Measurements from ENCODE around the gene TPD52L2.
A peak's percentile ranks its signal among the peaks of the same experiment; 100 is the strongest.

The TPD52L2 gene

DNA sequence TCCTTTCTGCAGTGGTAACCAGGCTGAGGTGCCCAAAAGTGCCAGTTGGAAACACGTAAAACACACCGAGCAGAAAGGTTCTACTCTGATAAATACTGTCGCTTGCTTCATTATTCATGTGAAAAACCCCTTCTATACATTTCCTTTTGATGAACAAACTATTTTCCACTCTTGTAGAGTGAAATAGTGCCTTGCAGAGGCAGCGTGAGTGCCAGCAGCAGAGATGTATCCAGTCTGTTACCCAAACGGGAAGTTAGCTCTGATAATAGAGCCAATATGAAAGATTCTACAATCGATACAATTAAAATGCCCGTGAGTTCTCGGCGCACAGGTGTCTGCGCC is 35.5 kb upstream of the TPD52L2 start:
- peaks cover 12% of the 10 kb centered on the region for H3K27me3 ChIP-seq (ENCODE audit: control insufficient read depth, insufficient read depth, low read length)
- peak overlapping the region; percentile 69 for H3K4me3 ChIP-seq (ENCODE audit: low read depth, low read length)
- H3K4me1 ChIP-seq (ENCODE audit: control insufficient read depth, insufficient read depth, low read length): peaks cover 11% of the 10 kb centered on the region
- no peak overlapping the region for H3K9ac ChIP-seq (ENCODE audit: low read depth, low read length)
- no peaks in the 10 kb centered on the region for H3K9me3 ChIP-seq (ENCODE audit: control insufficient read depth, insufficient read depth, low read length)
- no peaks in the 10 kb centered on the region for H3K36me3 ChIP-seq (ENCODE audit: control insufficient read depth, insufficient read depth, low read length)

DNA sequence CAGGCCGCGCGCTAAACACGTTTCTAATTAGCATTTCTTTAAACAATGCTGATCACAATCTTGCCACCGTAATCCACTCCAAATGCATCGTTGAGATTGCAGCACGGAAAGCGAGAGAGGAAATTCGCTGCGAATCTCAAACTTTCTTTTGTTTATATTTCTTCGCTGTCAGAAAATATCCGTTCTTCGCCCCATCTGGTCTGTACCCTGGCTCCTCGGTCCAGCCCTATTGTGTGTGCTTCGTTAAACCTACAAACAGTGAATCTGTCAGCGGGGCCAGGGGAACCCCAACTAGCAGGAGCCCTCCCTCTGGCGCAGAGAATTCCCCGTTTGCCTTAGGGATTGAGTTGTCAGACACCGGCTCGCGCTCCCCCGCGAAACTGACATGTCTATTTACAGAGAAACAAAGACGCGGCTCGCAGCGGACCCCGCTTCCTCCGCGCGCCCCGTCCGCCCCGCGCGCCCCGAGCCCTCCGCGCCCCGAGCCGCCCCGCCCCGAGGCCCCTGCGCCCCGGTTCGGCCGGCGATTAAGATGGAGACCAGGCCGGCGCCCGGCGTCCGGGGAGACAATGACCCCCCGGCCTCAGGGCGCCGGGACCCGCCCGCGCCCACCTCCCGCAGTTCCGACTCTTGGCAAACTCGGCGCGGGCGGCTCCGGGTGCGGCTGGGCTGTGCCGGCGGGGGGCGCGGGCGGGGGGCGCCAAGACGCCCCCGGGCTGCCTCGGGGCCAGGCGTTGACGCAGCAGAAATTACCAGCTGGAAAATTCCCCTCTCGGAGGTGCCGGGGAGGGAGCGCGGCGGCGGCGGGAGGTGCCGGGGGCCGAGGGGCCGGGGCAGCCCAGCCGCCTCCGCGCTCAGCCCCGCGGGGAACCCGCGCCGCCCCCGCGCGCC is 34.9 kb upstream of the TPD52L2 start:
- peaks cover 12% of the 10 kb centered on the region for H3K27me3 ChIP-seq (ENCODE audit: control insufficient read depth, insufficient read depth, low read length)
- H3K36me3 ChIP-seq (ENCODE audit: control insufficient read depth, insufficient read depth, low read length): no peaks in the 10 kb centered on the region
- peak overlapping the region; percentile 69 for H3K4me3 ChIP-seq (ENCODE audit: low read depth, low read length)
- H3K4me1 ChIP-seq (ENCODE audit: control insufficient read depth, insufficient read depth, low read length): peaks cover 11% of the 10 kb centered on the region
- no peaks in the 10 kb centered on the region for H3K9me3 ChIP-seq (ENCODE audit: control insufficient read depth, insufficient read depth, low read length)
- H3K9ac ChIP-seq (ENCODE audit: low read depth, low read length): no peak overlapping the region

DNA sequence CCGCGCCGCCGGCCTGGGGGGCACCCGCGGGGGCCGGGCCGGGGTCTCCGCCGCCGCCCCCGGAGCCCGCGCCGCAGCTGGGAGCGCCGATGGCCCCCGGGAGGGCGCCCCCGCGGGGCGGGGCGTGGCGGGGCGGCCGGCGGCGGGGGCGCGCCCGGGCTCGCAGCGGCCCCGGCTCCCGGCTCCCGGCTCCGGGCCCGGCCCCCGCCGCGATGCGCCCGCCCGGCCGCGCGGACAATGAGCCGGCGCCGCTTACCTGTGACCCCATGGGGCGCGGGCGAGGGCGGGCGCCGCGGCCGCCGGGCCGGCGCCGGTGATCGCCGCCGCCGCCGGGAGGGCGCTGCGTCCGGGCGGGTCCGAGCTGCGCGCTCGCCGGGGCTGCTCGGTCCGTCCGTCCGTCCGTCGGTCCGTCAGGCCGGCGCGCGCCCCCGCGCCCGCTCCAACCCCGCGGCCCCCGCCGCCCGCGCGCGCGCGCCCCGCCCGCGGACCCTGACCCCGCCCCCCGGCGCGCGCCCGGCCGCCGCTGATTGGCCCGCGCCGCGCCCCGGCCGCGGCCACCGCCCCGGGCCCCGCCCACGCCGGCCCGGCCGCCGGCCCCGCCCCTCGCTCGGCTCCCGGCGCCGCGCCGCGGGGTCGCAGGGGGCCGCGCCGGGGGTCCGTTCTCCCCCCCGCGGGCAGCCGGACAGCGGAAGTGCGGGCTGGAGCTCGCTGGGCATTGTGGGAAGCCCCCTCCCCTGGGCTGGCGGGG is 34.1 kb upstream of the TPD52L2 start, which contains the start of gene ZBTB46:
Gene ZBTB46, minus strand, starts transcription at position 424 of the 748 bp plus-strand sequence. CDS start 40,507 bp downstream, outside the sequence.
- no peak within 1 kb of the TSS for H3K9ac ChIP-seq (ENCODE audit: low read depth, low read length)
- no peaks in the 10 kb centered on the region for H3K36me3 ChIP-seq (ENCODE audit: control insufficient read depth, insufficient read depth, low read length)
- no peaks in the 10 kb centered on the region for H3K9me3 ChIP-seq (ENCODE audit: control insufficient read depth, insufficient read depth, low read length)
- H3K4me1 ChIP-seq (ENCODE audit: control insufficient read depth, insufficient read depth, low read length): peaks cover 11% of the 10 kb centered on the region
- peak within 1 kb of the TSS; percentile 69 for H3K4me3 ChIP-seq (ENCODE audit: low read depth, low read length)
- H3K27me3 ChIP-seq (ENCODE audit: control insufficient read depth, insufficient read depth, low read length): peaks cover 12% of the 10 kb centered on the region

DNA sequence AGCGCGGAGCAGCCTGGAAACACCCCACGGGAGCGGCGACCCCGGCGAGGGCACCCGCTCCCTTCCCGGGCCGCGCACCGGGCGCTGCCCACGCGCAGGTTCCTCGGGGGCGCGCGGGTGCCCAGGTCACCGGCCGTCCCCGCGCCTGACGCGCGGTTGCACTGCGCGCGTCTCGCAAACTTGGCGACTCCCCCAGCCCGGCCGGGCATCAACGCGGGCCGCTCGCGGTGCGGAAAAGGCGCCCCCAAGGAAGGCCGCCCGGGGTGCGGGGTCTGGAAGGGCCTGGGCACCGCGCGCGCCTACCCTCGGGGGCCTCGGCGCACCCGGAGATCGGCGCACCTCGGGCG is 33.5 kb upstream of the TPD52L2 start:
- Histone ChIP-seq H3K9ac (ENCODE audit: low read depth, low read length) (no peak overlapping the region), H3K27me3 (ENCODE audit: control insufficient read depth, insufficient read depth, low read length) (peaks cover 12% of the 10 kb centered on the region), H3K4me3 (ENCODE audit: low read depth, low read length) (peak overlapping the region; percentile 48), H3K4me1 (ENCODE audit: control insufficient read depth, insufficient read depth, low read length) (peaks cover 11% of the 10 kb centered on the region), H3K9me3 (ENCODE audit: control insufficient read depth, insufficient read depth, low read length) (no peaks in the 10 kb centered on the region), H3K36me3 (ENCODE audit: control insufficient read depth, insufficient read depth, low read length) (no peaks in the 10 kb centered on the region)

DNA sequence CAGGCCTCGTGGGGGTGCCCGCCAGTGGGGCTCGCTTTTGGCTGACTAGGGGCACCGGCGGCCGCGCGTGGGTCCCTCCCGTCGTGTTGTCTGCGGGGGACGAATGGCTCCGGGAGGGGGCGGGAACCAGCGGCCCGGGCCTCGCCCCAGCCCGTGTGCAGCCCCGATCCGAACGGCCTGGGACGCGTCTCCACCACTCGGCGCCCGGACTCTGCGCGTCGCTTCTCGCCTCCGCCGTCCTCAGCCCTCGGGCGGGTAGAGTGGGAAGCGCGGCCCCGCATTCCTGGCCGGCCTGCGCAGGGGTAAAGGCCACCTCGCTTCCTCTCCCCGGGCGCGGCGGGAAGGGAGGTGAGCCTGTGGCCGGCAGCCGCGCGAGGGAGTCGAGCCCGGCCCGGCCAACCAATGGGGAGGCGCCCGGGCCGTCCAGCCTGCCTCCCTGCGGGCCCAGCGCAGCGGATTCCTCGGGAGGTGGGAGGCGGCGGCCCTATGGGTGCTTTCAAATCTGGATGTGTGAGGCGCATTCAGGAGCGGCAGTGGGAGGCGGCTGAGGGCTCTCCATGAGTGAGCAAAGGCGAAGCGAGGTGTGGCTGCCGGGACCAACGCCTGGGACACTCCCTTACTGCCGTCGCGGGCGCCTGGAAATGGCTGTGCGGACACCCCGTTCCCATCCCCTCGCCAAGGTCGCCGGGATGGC is 32.9 kb upstream of the TPD52L2 start:
- peak overlapping the region; percentile 54 for H3K9ac ChIP-seq (ENCODE audit: low read depth, low read length)
- H3K4me3 ChIP-seq (ENCODE audit: low read depth, low read length): peak overlapping the region; percentile 48
- peaks cover 12% of the 10 kb centered on the region for H3K27me3 ChIP-seq (ENCODE audit: control insufficient read depth, insufficient read depth, low read length)
- H3K9me3 ChIP-seq (ENCODE audit: control insufficient read depth, insufficient read depth, low read length): no peaks in the 10 kb centered on the region
- H3K36me3 ChIP-seq (ENCODE audit: control insufficient read depth, insufficient read depth, low read length): no peaks in the 10 kb centered on the region
- H3K4me1 ChIP-seq (ENCODE audit: control insufficient read depth, insufficient read depth, low read length): peaks cover 11% of the 10 kb centered on the region

DNA sequence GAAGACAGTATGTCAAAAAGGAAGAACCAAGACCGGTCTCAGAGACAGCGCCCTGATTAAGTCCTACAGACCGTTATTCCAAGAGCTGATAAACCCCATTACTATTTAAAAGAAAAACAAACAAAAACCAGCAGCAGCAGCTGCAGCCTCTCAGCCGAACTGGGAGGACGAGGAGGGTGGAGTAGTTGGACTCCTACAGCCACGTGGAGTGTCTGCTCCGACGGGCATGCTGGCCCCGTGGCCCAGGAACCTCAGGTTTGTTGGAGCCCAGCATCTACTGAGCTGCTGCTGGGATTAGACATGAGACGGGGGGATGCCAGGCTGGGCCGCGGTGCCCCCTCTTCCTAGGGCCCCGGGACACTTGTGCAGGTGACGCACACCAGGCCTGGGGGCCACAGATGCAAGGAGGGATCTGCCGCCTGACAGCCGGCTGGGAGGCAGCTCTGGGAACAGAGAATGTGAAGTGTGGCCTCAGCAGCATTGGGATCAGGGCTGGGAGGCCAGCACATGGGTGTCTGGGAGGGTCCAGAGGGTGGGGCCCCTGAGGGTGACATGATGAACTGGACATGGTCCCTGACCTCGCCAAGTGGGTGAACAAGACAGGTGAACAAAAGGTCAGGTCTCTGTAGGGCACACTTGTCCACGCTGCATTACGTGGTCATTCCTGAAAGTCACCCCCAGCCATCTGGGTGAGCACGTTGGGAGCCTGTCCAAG is 31.1 kb upstream of the TPD52L2 start:
- Histone ChIP-seq H3K4me1 (ENCODE audit: control insufficient read depth, insufficient read depth, low read length) (peaks cover 11% of the 10 kb centered on the region), H3K4me3 (ENCODE audit: low read depth, low read length) (no peak overlapping the region), H3K36me3 (ENCODE audit: control insufficient read depth, insufficient read depth, low read length) (no peaks in the 10 kb centered on the region), H3K9ac (ENCODE audit: low read depth, low read length) (no peak overlapping the region), H3K9me3 (ENCODE audit: control insufficient read depth, insufficient read depth, low read length) (no peaks in the 10 kb centered on the region), H3K27me3 (ENCODE audit: control insufficient read depth, insufficient read depth, low read length) (peaks cover 12% of the 10 kb centered on the region)

DNA sequence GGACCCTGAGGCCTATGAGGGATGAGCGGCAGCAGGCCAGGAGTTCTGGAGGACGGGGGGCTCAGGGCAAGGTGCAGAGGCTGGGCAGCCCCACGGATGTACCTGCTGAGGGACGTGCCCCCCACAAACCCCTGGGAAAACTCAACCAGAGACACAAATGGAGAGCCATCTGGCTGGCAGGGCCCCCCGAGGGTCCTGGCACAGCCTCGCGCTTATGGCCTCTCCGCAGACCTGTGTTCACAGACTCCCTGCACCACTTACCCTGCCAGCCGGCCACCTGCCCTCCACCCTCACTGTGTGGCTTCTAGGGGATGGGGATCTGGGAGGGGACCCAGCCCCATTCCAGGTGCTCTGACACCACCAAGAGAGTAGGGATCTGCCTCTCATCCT is 30.6 kb upstream of the TPD52L2 start:
- Histone ChIP-seq H3K4me1 (ENCODE audit: control insufficient read depth, insufficient read depth, low read length) (peaks cover 6% of the 10 kb centered on the region), H3K9ac (ENCODE audit: low read depth, low read length) (no peak overlapping the region), H3K36me3 (ENCODE audit: control insufficient read depth, insufficient read depth, low read length) (no peaks in the 10 kb centered on the region), H3K9me3 (ENCODE audit: control insufficient read depth, insufficient read depth, low read length) (no peaks in the 10 kb centered on the region), H3K27me3 (ENCODE audit: control insufficient read depth, insufficient read depth, low read length) (peaks cover 7% of the 10 kb centered on the region), H3K4me3 (ENCODE audit: low read depth, low read length) (no peak overlapping the region)

DNA sequence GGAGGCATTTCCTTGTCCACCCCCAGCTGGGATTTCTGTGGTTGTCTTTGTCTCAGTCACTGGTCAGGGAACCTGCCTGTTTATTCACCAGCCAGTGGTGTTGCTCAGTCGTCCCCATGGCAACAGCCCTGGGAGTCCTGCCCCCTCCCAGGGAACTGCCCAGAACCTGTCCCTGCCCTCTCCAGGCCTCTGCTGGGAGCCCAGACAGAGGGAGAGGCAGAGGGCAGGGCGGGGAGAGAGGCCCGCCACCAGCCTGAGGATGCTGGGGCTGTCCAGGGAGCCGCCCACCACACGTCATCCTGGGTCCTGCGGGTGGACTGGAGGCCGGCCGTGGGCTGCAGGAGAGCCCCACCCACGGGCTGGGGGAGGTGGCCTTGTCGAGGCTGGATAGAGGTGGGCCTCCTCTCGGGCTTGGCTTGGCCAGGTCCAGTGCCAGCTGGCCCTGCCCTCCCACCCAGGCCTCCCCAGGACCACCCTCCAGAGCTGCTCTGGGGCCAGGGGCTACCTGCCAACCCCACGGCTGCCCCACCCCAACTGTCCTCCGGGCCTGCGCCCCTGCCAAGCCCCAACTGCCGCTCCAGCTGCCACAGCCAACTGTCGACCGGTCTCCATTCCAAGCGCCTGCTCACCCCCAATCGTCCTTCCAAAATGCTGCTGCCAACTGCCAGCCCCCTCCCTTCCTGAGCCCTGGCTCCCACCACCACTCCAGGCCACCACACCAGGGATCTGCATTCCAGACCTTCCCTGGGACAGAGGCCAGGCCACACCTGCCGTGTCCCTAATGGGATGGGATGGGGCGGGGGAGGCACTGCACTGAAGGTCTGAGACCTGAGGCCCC is 29.8 kb upstream of the TPD52L2 start:
- peak overlapping the region; percentile 24 for H3K9ac ChIP-seq (ENCODE audit: low read depth, low read length)
- H3K4me3 ChIP-seq (ENCODE audit: low read depth, low read length): no peak overlapping the region
- no peaks in the 10 kb centered on the region for H3K9me3 ChIP-seq (ENCODE audit: control insufficient read depth, insufficient read depth, low read length)
- peaks cover 4% of the 10 kb centered on the region for H3K27me3 ChIP-seq (ENCODE audit: control insufficient read depth, insufficient read depth, low read length)
- peaks cover 3% of the 10 kb centered on the region for H3K4me1 ChIP-seq (ENCODE audit: control insufficient read depth, insufficient read depth, low read length)
- no peaks in the 10 kb centered on the region for H3K36me3 ChIP-seq (ENCODE audit: control insufficient read depth, insufficient read depth, low read length)

DNA sequence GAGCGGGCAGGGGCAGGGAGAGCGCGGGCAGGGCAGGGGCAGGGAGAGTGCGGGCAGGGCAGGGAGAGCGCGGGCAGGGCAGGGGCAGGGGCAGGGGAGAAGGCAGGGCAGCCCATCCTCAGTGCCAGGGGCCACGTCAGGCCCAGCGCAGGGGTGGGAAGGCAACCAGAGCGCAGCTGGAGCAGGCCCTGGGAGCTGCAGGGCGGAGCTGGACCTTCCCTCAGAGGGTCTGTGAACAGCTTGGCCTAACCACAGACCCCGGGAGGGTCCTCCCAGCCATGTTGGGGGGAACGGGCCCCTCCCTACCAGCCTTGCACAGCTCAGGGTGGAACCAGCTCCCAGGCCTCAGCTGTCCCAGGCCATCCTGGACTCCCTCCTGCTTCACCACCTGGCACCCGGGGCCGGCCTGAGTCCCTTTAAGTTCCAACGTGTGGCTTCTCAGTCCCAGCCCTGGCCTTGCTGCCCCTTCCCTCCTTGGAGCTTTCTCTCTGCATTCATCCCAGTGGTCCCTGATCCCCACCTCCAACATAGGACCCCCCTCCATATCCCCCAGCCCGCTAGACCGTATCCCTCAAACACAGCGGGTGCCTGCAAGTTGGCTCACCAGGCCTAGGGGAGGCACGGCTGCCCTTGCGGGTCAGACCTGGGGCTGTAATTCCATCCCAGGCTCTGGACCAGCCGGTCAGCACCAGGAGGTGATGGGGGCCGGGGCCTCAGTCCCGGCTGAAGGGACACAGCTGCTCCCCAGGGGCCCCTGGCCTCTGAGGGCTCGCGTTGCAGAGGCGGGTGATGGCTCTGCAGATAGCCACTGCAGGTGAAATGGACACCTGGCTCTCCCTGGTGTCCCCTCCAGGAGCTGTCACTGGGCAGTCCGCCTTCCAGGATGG is 28.4 kb upstream of the TPD52L2 start:
- Histone ChIP-seq H3K9ac (ENCODE audit: low read depth, low read length) (no peak overlapping the region), H3K4me1 (ENCODE audit: control insufficient read depth, insufficient read depth, low read length) (peaks cover 3% of the 10 kb centered on the region), H3K36me3 (ENCODE audit: control insufficient read depth, insufficient read depth, low read length) (no peaks in the 10 kb centered on the region), H3K27me3 (ENCODE audit: control insufficient read depth, insufficient read depth, low read length) (peaks cover 4% of the 10 kb centered on the region), H3K4me3 (ENCODE audit: low read depth, low read length) (no peak overlapping the region), H3K9me3 (ENCODE audit: control insufficient read depth, insufficient read depth, low read length) (no peaks in the 10 kb centered on the region)

DNA sequence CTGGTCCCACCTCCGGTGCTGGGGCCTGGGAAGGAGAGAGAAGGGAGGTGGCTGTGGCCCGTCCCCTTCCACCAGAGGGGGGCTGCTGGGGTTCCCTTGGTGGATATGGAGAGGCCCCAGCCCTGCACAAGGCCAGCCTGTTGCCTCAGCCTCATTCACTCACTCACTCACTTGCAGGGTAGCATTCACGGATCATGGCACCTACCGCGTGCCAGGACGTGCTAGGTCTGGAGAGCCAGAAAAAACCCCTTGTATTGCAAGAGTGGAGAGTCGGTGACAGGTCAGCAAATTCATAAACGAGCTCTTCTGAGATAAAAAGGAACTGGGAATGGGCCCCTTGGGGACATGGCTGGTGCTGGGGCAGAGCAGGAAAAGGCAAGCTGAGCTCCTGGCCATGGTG is 27.6 kb upstream of the TPD52L2 start:
- no peak overlapping the region for H3K9ac ChIP-seq (ENCODE audit: low read depth, low read length)
- H3K4me1 ChIP-seq (ENCODE audit: control insufficient read depth, insufficient read depth, low read length): peaks cover 3% of the 10 kb centered on the region
- no peak overlapping the region for H3K4me3 ChIP-seq (ENCODE audit: low read depth, low read length)
- no peaks in the 10 kb centered on the region for H3K9me3 ChIP-seq (ENCODE audit: control insufficient read depth, insufficient read depth, low read length)
- no peaks in the 10 kb centered on the region for H3K36me3 ChIP-seq (ENCODE audit: control insufficient read depth, insufficient read depth, low read length)
- H3K27me3 ChIP-seq (ENCODE audit: control insufficient read depth, insufficient read depth, low read length): peaks cover 4% of the 10 kb centered on the region
